Measurements from ENCODE around the gene RAP1B.

RAP1B gene

GRCh38 chr12:68610370-68611093 lies at the start of gene RAP1B:
Gene RAP1B, plus strand, starts transcription at chr12:68610899. Its CDS starts 37,826 bp downstream, at chr12:68648725.
- DNase-seq: peak; percentile 94

GRCh38 chr12:68561830-68562229 lies 48.9 kb upstream of the RAP1B start:
- DNase-seq: no peak

GRCh38 chr12:68564166-68564565 lies 46.5 kb upstream of the RAP1B start:
- no peak for DNase-seq

DNA sequence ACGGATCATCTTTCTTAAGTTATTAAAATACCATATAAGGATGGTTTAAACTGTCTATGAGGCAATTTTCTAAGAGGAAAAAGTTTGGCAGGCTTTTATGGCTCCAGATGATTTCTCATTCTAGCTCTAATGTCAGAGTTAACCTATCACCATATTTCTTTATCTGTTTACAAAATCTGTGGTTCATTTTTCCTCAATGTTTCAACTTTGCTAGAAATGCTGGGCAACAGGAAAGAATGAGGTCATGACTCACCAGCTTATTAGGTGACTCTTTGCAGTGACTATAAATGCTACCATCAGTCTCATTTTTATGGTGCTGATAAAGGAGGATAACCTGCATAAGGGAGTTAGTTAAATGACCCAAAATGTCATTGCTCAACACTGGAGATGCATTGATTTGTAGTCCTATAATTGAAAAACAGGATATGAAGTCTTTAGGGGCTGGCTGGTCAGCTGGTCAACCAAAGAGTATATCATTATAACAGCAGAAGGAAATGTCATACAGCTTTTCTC lies 45.3 kb upstream of the RAP1B start:
- DNase-seq: no peak

DNA sequence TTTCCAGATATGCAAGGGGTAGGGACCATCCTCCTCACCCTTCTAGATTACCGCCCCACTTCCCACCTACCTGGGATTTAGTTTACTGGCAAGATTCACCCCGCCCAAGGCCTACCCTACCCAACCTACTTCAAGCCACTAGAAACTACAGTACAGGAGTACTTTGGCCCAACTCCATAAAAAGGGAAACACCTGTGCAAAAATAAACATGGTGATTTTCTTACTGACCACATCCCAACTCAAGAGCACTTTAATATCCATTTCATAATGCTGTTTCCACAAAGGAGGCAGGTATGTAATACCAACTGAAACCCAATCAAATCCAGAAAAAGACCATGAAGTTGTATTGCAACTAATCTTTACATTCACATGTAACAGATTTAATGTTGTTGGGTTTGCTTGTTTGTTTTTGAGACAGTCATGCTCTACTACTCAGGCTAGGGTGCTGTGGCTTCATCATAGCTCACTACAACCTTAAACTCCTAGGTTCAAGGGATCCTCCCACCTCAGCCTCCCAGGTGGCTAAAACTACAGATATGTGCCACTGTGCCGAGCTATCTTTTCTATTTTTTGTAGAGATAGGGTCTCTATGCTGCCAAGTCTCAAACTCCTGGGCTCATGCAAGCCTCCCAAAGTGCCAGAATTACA lies 41.7 kb upstream of the RAP1B start:
- DNase-seq: no peak

GRCh38 chr12:68572661-68573060 lies 38.0 kb upstream of the RAP1B start:
- no peak for DNase-seq

DNA sequence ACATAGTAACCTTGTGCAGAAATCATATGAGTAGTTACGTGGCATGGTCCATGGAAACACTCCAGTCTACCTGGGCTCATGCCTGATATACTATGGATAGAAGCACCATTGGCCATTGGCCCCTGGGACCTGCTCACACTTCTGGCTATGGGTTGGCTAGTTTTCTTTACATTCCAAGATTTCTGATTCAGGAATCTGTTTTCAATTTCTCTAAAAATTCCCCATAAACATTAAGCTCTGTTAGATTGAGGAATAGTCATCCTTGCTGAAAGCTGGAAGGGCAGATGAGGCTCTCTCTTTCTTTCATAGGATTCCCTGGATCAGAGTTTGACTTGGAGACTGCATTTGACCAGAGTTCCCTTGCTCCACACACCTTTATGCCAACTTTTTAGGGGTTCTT lies 37.3 kb upstream of the RAP1B start:
- DNase-seq: no peak

DNA sequence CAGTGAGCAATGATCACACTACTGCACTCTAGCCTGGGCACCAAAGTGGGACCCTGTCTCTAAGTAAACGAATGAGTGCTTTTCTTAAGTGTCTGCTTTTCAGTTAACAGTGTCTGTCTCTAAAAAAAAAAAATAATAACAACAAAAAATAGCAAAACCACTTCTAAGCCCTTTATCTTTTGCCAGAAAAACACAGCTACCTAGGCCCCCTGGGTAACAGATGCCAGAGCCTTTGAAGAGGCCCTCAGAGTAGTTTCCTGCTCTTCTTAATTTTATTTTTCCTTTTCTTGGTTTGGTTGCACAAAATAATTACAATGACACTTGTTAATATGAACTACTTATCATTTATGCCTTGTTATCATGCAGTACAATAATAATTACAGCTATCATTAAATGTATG lies 32.8 kb upstream of the RAP1B start:
- DNase-seq: no peak

DNA sequence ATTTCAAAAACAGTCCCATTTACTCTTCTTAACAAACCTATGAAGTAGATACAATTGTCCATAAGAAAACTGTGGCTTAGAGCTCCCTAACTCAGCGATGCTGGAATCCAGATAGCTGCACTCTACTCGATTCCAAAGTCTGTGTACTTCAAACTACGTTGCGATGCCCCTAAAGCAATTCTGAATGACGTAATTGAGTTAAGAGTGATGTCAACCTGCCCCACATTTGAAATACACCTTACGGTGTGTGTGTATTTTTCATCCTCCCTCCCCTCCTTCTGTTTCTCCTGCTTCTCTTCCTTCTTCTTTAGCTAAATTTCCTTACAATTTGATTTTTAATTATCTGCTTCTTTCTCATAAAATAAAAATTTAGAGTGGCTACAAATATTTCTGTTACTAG lies 31.9 kb upstream of the RAP1B start:
- DNase-seq: no peak

DNA sequence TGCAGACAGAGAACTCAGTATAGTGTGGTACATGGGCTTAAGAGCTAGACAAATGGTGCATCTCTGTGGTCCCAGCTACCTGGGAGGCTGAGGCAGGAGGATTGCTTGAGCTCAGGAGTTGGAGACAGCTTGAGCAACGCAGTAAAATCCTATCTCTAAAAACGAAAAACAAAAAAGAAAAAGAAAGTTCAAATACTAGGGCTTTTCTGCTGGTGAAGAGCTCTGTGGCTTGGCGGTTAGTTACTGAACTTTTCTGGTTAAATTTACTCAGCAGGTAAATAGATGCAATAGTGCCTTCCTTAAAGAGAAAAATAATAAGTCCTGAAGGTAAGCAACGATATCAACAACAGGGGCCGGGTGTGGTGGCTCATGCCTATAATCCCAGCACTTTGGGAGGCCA lies 31.4 kb upstream of the RAP1B start:
- DNase-seq: no peak

GRCh38 chr12:68580911-68581310 lies 29.8 kb upstream of the RAP1B start:
- DNase-seq: no peak

- DNase-seq: no peak
Observed at GRCh38 chr12:68581926-68582325, 28.8 kb upstream of the RAP1B start.

DNA sequence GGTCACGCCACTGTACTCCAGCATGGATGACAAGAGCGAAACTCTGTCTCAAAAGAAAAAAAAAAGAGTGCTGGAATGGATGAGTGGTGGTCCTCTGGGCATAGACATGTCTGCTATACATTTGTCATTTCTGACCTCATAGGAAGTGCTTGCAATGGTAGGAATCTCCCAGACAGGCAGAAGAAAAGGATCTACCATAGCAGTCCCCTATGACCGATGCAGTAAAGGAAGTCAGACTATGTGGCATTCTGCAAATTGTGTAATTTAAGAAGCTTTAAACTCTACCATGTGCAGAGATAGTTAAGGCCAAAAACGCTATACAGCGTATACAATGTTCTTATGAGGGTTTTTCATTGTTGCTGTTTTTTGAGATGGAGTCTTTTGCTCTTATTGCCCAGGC lies 24.7 kb upstream of the RAP1B start:
- no peak for DNase-seq

DNA sequence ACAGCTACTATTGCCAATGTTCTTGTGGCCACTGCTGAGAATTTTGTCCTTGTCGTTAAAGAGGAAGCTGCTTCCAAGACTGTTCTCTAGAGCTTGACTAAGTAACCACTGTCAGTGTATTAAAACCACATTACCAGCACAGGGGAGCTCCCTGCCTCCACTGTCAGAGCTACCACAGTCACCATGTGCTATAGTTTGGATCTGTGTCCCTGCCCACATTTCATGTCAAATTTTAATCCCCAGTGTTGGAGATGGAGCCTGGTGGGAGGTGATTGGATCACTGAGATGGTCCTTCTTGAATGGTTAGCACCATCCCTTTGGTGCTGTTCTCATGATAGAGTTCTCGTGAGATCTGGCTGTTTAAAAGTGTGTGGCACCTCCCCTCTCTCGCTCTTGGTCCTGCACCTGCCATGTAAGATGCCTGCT lies 23.2 kb upstream of the RAP1B start:
- DNase-seq: no peak

DNA sequence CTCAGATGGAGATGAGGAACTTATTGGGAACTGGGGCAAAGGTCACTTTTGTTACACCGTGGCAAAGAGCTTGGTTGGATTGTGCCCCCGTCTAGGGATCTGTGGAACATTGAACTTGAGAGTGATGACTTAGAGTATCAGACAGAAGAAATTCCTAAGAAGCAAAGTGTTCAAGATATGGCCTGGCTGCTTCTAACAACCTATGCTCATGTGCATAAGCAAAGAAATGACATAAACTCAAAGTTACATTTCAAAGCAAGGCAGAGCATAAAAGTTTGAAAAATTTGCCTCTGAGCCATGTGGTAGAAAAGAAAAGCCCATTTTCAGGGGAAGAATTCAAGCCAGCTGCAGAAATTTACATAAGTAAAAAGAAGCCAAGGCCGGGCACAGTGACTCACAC lies 21.5 kb upstream of the RAP1B start:
- DNase-seq: no peak

DNA sequence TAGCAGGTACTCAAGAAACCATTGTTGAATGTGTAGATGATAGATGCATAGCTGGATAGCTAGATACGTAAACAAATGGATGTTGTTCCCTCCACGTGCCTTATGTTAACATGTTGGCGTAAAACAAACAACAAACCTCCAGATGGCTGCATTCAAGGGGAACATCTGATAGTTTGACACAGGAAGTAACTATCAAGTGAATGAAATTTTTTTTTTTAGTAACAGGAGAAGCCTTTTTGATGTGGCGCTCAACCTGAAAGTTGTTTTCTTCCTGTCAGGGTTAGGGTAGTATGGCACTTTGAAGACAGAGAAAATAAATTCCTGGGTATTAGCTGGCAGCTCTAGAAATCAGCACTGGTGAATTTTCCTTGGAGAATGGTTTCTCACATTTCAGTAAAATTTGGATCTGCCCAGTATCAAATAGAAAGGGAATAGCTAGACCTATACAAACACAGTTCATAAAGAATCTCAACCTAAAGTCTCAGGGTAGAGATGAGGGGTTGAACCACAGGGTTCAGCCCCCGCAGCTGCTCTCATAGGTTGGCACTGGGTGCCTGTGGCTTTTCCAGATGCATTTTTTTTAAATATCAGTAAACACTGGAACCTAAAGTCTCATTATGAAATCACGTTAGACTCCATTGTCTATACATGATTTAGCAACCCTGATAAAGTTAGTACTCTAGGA lies 18.8 kb upstream of the RAP1B start:
- no peak for DNase-seq

DNA sequence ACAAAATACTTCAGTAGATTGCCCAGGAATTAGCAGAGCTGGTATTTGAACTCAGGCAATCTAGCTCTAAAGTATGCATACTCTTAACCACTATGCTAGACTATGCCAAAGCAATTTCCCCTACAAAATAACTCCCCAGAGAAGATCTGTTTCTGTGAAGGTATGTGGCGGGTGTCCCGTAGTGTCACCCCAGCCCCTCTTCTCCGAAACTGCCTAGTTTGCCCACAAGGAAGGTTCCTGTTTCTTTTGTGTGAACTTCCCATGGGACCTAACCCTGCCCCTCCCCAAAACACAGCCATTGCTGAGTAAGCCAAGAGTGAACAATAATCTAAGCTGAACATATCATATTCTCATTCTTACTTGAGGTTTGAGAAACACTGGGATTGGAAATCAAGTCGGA lies 15.5 kb upstream of the RAP1B start:
- DNase-seq: no peak

DNA sequence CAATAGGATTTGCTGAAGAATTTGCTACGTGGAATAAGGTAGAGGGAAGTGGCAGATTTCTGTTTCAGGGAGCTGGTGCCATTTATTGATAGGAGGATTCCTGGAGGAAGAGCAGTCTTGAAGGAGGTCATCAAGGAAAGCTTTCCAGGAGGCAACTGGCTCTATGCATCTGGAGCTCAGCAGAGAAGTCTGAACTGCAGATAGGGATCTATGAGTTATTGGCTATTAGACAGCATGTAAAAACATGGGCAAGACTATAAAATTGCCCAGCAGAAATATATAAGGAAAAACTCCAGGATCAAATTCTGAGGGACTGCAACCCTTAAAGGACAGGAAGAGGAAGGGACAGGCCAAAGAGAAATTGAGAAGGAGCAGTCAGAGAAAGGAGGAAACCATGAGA lies 8.9 kb upstream of the RAP1B start:
- DNase-seq: no peak

DNA sequence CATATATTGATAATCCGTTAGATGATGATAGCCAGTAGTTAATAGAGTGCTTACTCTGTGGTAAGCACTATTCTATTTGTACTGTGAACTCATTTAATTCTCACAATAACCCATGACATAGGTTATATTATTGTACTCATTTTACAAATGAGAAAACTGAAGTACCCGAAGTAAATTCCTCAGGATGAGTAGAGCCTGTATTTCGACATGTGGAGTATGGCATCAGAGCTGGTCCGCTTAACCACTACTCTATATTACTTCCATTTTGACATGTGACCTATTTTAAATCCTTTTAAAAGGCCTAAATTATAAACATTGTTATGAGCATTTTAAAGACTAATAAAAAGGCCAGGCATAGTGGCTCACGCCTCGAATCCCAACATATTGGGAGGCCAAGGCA lies 8.0 kb upstream of the RAP1B start:
- no peak for DNase-seq

DNA sequence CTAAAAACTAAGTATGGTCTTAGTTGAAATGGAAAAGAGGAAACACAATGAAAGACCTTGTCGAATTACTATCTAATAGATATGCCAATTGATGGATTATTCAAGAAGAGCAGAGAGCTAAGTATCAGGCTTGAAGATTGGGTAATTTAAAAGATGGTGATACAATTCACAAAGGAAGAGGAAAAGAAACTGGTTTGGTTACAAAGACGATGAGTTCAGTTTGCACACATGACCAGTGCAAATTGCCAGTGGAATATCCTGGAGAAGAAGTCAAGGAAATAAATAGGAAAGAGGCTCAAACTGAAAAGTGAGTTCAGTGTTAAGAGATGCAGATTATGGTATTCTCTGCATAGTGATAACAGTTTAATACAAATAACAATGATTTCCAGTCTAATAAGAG lies 2.5 kb upstream of the RAP1B start:
- DNase-seq: no peak

GRCh38 chr12:68609998-68610369 lies 715 bp upstream of the RAP1B start:
- DNase-seq: no peak

GRCh38 chr12:68611094-68611805 lies 551 bp downstream of the RAP1B start:
- peak; percentile 84 for DNase-seq

DNA sequence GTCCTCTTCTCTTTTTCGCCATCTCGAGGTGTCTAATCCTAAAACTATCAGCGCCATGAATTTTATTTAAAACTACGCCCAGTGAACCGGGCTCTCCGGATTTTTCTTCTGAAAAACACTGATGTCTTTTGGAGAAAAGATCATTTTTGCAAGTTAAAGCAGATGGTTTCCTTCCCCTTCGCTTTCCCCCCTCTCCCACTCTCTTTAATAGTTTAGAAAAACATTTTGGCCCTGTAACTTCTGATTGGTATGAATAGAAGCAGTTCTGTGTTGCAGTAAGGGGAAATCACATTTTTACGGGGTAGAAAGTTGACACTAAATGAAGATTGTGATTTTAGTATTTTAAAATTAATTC lies 1.1 kb downstream of the RAP1B start:
- DNase-seq: no peak

DNA sequence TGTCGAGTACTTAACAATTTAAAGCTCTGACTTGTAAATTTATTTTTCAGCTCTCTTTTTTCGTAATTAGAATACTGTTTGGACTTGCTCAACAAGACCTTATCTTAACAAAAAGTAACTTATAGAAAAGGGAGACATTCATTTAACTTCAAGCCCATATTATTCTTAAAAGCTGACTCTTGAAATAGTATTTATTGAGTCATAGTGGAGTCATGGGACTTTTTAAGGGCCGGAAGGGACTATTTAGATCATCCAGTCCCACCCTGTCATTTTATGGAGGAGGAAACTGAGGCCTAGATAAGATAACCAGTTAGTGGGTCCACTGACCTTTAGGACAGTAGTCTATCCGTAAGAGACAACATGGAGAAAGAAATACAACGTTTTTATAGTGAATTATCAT lies 1.5 kb downstream of the RAP1B start:
- DNase-seq: no peak
